SH-SY5Y (cell line): ENCODE measurements around the gene LSM6.

Experiments used
- GATA2 ChIP-seq: IDR thresholded peaks from 2 replicates; pipeline ENCODE4 v1.6.1; 2011; ENCODE audit warnings: mild to moderate bottlenecking, low read depth, low read length
- GATA3 ChIP-seq: IDR thresholded peaks from 2 replicates; pipeline ENCODE4 v1.6.1; 2011; ENCODE audit warnings: low read depth, mild to moderate bottlenecking, low read length, moderate library complexity

LSM6 gene

DNA sequence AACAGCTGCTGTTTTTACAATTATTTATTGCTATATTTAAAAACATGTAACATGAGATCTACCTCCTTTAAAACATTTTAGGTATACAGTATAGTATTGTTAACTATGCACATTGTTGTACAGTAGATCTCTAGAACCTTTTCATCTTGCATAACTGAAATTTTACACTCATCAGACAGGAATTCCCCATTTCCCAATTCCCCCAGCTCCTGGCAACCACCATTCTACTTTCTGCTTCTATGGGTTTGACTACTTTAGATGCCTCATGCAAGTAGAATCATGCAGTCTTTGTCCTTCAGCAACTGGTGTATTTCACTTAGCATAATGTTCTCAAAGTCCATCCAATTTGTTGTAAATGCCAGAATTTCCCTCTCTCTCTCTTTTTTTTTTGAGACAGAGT, 9.7 kb upstream of the LSM6 start:
- TF ChIP-seq GATA2, result no peak
- TF ChIP-seq GATA3, result no peak

DNA sequence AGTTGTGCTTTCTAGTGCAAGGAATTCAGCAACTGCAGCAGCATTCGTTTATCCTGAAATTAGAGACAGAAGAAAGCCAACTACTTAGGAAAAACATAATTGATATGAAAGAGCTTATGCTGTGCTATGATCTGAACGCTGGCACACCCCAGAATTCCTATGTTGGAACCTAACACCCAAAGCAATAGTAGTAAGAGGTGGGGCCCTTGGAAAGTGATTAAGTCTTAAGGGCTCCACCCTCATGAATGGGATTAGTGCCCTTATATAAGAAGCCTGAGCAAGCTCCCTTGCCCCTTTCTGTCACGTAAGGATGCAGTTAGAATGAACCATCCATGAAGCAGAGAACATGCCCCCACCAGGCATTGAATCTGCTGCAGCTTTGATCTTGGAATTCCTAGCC, 5.4 kb upstream of the LSM6 start:
- no peak for TF ChIP-seq GATA3
- no peak for TF ChIP-seq GATA2

GRCh38 chr4:146176891-146177290, 1.4 kb downstream of the LSM6 start:
- TF ChIP-seq GATA3 (no peak), GATA2 (no peak)

DNA sequence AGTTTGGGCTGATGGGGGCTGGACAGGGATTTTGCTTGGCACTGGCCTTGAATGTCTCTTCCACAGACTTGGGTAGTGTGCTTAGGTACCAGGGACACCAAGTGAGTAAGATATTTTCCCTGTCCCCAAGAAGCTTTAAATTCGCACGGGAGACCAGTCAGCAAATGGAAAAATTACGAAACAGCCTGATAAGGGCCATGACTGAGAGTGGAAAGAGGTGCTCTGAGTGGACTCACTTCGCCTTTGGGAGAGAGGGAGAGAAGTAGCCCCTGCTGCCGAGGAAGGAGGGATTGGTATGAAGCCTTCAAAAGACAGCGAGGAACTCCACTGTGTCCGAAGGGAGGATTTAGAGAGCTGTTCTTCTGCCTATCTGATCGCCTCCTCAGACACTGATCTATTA, 2.6 kb downstream of the LSM6 start:
- TF ChIP-seq GATA3 (no peak), GATA2 (no peak)

DNA sequence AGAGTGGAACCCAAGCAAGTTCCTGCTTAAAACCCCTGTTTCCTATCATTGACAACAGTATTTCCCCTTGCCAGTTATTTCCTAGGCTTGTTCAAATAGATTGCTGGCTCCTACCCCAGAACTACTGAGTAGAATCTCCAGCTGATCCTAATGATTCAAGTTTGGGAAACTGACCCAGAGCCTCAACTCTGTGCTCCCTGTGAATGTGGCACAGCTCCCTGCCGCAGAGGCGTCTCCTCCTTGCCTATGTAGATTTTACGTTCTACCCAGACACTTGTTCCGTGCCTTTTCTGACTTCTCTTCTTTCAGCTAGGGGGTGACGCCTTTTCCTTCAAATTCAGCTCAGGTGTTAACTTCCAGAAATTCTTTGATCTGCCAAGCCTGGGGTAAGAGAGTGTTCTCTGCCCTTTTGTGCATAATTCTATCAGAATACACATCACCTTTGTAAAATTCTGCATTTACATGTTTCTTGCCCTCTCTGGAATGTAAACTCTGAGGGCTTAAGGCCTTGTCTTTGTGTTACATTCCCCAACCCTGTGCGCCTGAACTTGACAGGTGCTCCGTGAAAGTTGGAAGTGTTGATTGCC, 4.4 kb downstream of the LSM6 start:
- TF ChIP-seq GATA2 (no peak), GATA3 (no peak)

- no peak for TF ChIP-seq GATA3
Observed at GRCh38 chr4:146182443-146182842, 6.9 kb downstream of the LSM6 start.

GRCh38 chr4:146183209-146183608, 7.7 kb downstream of the LSM6 start:
- TF ChIP-seq GATA3 (no peak), GATA2 (no peak)

- TF ChIP-seq GATA3 (no peak), GATA2 (no peak)
Observed at GRCh38 chr4:146186041-146186440, 10.5 kb downstream of the LSM6 start.

DNA sequence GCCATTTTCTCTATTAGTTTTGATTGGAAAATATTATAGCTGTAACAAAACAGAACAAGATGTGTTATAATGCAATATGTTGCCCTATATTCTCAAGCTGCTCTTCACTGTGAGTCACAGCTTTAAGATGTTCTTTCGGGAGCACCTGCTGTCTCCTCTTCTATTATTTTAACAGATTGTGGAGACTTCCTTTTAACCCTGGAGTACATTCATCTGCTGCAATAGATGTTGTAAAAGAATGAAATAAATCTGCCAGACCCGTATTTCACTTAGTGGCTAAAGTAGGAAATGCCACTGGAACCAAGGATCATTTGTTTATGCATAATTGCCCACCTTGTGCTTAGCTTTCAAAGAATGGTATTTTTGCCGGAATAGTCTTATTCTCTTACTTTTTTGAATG, 11.1 kb downstream of the LSM6 start:
- TF ChIP-seq GATA3 (no peak), GATA2 (no peak)

- TF ChIP-seq GATA2, result no peak
- no peak for TF ChIP-seq GATA3
Observed at GRCh38 chr4:146190456-146190855, 14.9 kb downstream of the LSM6 start.

DNA sequence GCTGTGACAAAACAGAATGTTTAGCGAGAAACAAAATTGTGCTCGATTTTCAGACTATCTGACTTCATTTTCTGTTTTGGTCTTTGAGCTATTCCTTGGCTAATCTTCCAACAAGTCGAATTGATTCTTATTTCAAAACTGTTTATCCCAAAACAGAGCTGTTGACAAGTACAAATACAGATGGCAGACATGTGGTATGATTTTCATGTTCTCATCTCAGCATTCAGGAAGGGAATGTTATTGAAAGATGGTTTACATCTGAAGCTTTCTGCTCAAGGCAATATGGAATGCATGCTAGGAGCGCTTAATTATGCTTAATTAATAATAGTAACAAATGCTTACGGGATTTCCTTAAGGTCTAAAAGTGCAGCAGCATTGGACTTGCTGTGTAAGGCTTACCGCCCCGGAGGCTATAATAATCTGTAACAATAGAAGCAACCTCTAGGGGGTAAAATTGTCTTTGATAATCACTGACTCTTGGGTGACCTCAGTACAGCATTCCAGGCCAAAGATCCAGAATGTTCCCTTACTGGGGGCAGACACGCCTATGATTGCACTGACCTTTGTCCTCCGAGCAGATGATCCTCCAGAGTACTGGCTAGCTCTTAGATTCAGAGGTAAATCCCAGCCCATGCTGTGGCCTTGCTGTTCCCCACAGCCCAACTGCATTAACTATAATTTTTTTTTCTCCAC, 16.4 kb downstream of the LSM6 start:
- TF ChIP-seq GATA3, result no peak
- TF ChIP-seq GATA2, result no peak

GRCh38 chr4:146193628-146194027, 18.1 kb downstream of the LSM6 start:
- TF ChIP-seq GATA3 (no peak), GATA2 (no peak)

GRCh38 chr4:146194212-146194611, 18.7 kb downstream of the LSM6 start:
- no peak for TF ChIP-seq GATA3
- TF ChIP-seq GATA2, result no peak

DNA sequence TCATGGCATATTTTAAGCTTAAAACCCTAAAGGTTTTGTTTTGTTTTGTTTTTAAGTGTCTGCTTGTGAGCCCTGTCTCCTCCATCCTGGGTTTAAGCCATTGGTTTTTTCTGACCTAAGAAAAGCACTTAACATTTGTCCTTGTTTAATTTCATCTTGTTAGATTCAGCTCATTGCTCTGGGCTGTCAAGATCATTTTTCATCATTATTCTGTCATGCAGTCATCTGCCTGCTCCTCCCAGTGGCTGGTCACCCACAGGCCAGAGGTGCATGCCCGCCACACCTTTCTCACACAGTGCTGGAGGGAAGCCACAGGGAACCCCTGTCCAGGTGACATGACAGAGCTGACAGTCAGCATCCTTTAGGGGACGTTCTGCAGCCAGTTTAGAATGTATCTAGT, 27.1 kb downstream of the LSM6 start:
- TF ChIP-seq GATA2 (no peak), GATA3 (no peak)

GRCh38 chr4:146207410-146207809, 31.9 kb downstream of the LSM6 start:
- TF ChIP-seq GATA2 (no peak), GATA3 (no peak)

- TF ChIP-seq GATA3 (no peak), GATA2 (no peak)
Observed at GRCh38 chr4:146210890-146211289, 35.4 kb downstream of the LSM6 start.

DNA sequence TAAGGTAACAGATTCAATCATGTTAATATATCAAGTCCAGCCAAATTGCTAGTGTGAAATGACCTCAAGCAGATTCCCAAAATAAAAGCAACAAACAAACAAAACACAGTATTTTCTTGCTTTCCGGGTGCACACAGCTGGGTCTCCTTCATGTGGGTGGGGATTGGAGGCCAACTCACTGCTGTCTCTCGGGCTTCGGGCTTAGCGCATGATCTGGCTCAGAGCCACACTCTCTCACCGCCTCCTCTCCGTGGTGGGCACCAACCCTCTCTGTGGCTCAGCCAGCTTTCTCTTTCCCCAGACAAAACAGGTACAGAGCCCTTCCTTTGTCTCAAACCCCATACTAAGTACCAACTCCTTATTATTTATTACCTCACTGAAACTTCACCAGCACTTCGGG, 35.9 kb downstream of the LSM6 start:
- no peak for TF ChIP-seq GATA3
